Measurements from ENCODE around the gene XRCC4. TPM values are rescaled to one million over a fixed set of nuclear protein-coding genes. Genes with fewer than 3 reads are reported as not detected.
A peak's percentile ranks its signal among the peaks of the same experiment; 100 is the strongest.

Gene XRCC4
- total and polyA plus RNA-seq, 2 of the 13 experiments (the other 11 are each of a cell fraction or from before 2014, with no cell fraction given), result 2.8 to 12.6 TPM

DNA sequence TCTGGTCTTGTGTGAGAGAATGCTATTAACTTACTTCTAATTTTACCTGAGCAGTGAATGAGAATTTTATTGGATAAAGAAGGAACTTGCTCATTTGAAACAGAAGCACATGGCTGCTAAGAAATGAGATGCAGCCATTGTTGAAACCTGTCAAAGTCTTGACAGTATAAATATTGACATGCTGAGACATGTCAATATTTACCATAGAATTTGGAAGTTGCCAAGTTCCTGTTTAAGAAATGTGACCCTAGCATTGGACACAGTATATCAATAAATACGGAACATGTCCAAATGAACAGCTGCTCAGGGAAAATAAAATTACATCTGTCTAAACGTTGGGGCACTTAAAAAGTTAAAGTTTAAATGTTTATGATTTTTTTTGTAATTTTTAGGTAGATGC, 7.8 kb downstream of the XRCC4 start (continued):
- TF ChIP-seq, protein P1, sequence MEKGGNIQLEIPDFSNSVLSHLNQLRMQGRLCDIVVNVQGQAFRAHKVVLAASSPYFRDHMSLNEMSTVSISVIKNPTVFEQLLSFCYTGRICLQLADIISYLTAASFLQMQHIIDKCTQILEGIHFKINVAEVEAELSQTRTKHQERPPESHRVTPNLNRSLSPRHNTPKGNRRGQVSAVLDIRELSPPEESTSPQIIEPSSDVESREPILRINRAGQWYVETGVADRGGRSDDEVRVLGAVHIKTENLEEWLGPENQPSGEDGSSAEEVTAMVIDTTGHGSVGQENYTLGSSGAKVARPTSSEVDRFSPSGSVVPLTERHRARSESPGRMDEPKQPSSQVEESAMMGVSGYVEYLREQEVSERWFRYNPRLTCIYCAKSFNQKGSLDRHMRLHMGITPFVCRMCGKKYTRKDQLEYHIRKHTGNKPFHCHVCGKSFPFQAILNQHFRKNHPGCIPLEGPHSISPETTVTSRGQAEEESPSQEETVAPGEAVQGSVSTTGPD (CRISPR knock-in tag; IDR thresholded peaks at IDR 0.05), result no peak
- no peak for TF ChIP-seq ZNF354B (CRISPR knock-in tag; IDR thresholded peaks at IDR 0.05)
- TF ChIP-seq, protein P2, sequence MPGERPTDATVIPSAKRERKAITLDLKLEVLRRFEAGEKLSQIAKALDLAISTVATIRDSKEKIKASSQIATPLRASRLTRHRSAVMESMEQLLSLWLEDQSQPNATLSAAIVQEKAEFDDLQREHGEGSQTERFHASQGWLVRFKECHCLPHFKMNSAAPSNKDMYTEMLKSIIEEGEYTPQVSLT (CRISPR knock-in tag; IDR thresholded peaks at IDR 0.05; ENCODE audit: borderline replicate concordance, low read depth), result no peak
- TF ChIP-seq ZNF292 (CRISPR knock-in tag; IDR thresholded peaks at IDR 0.05; ENCODE audit: borderline replicate concordance, low read depth), result 0 out of 2 replicates have a peak, but pooled peaks have one; percentile 19
- TF ChIP-seq, protein P3, sequence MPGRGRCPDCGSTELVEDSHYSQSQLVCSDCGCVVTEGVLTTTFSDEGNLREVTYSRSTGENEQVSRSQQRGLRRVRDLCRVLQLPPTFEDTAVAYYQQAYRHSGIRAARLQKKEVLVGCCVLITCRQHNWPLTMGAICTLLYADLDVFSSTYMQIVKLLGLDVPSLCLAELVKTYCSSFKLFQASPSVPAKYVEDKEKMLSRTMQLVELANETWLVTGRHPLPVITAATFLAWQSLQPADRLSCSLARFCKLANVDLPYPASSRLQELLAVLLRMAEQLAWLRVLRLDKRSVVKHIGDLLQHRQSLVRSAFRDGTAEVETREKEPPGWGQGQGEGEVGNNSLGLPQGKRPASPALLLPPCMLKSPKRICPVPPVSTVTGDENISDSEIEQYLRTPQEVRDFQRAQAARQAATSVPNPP (CRISPR knock-in tag; IDR thresholded peaks at IDR 0.05), result no peak
- no peak for TF ChIP-seq ZNF33A (CRISPR knock-in tag; IDR thresholded peaks at IDR 0.05; ENCODE audit: borderline replicate concordance)
- no peak for TF ChIP-seq SMARCE1 (IDR thresholded peaks at IDR 0.05; ENCODE audit: borderline replicate concordance)
- TF ChIP-seq, protein P4, sequence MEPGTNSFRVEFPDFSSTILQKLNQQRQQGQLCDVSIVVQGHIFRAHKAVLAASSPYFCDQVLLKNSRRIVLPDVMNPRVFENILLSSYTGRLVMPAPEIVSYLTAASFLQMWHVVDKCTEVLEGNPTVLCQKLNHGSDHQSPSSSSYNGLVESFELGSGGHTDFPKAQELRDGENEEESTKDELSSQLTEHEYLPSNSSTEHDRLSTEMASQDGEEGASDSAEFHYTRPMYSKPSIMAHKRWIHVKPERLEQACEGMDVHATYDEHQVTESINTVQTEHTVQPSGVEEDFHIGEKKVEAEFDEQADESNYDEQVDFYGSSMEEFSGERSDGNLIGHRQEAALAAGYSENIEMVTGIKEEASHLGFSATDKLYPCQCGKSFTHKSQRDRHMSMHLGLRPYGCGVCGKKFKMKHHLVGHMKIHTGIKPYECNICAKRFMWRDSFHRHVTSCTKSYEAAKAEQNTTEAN (CRISPR knock-in tag; conservative IDR thresholded peaks at IDR 0.05), result 0 out of 2 replicates have a peak, but pooled peaks have one; percentile 38
- TF ChIP-seq ZC3H13 (CRISPR knock-in tag; IDR thresholded peaks at IDR 0.05), result no peak
- TF ChIP-seq NFRKB (IDR thresholded peaks at IDR 0.05), result no peak
- no peak for TF ChIP-seq TBL1XR1 (IDR thresholded peaks at IDR 0.05; ENCODE audit: borderline replicate concordance, low read length, partially characterized antibody)
- TF ChIP-seq ZNF333 (CRISPR knock-in tag; IDR thresholded peaks at IDR 0.05; ENCODE audit: borderline replicate concordance), result no peak
- TF ChIP-seq HNRNPUL1 (IDR thresholded peaks at IDR 0.05; ENCODE audit: low read depth, low read length), result no peak
- TF ChIP-seq, protein P5, sequence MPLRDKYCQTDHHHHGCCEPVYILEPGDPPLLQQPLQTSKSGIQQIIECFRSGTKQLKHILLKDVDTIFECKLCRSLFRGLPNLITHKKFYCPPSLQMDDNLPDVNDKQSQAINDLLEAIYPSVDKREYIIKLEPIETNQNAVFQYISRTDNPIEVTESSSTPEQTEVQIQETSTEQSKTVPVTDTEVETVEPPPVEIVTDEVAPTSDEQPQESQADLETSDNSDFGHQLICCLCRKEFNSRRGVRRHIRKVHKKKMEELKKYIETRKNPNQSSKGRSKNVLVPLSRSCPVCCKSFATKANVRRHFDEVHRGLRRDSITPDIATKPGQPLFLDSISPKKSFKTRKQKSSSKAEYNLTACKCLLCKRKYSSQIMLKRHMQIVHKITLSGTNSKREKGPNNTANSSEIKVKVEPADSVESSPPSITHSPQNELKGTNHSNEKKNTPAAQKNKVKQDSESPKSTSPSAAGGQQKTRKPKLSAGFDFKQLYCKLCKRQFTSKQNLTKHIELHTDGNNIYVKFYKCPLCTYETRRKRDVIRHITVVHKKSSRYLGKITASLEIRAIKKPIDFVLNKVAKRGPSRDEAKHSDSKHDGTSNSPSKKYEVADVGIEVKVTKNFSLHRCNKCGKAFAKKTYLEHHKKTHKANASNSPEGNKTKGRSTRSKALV (CRISPR knock-in tag; IDR thresholded peaks at IDR 0.05), result no peak
- TF ChIP-seq SYNCRIP (IDR thresholded peaks at IDR 0.05; ENCODE audit: insufficient read depth, low read depth, low read length), result no peak
- TF ChIP-seq NPAS2 (CRISPR knock-in tag; IDR thresholded peaks at IDR 0.05; ENCODE audit: borderline replicate concordance), result no peak
- TF ChIP-seq HCFC1 (IDR thresholded peaks at IDR 0.05; ENCODE audit: low read depth, low read length), result no peak
- no peak; the same call in 1 of the 2 replicates for TF ChIP-seq SALL1 (CRISPR knock-in tag; IDR thresholded peaks at IDR 0.05)
